ENCODE results near the gene SOX2. TPM values are rescaled to one million over a fixed set of nuclear protein-coding genes. Genes with fewer than 3 reads are reported as not detected.

The SOX2 gene
- 189 to 245 TPM (median 239 TPM) in 3 replicates for total RNA-seq (2021)
- percentile 100 among the genes with signal in this experiment for Bru-seq, nascent RNA
- long read RNA-seq, experiment 1, transcript SOX2-201 (1 exons, 2,513 nt) = major isoform, 74 of 74 reads
- long read RNA-seq, experiment 1, partial matches to known transcripts = 0 of 74 reads
- long read RNA-seq, experiment 1, other reads (novel, unspliced or antisense) = 0 of 74 reads
- long read RNA-seq, experiment 2, transcript SOX2-201 (1 exons, 2,513 nt) = major isoform, 367 of 368 reads
- long read RNA-seq, experiment 2, partial matches to known transcripts = 0 of 368 reads
- long read RNA-seq, experiment 2, other reads (novel, unspliced or antisense) = 1 of 368 reads
- long read RNA-seq, experiment 3, transcript SOX2-201 (1 exons, 2,513 nt) = major isoform, 20 of 20 reads
- long read RNA-seq, experiment 3, partial matches to known transcripts = 0 of 20 reads
- long read RNA-seq, experiment 3, other reads (novel, unspliced or antisense) = 0 of 20 reads

DNA sequence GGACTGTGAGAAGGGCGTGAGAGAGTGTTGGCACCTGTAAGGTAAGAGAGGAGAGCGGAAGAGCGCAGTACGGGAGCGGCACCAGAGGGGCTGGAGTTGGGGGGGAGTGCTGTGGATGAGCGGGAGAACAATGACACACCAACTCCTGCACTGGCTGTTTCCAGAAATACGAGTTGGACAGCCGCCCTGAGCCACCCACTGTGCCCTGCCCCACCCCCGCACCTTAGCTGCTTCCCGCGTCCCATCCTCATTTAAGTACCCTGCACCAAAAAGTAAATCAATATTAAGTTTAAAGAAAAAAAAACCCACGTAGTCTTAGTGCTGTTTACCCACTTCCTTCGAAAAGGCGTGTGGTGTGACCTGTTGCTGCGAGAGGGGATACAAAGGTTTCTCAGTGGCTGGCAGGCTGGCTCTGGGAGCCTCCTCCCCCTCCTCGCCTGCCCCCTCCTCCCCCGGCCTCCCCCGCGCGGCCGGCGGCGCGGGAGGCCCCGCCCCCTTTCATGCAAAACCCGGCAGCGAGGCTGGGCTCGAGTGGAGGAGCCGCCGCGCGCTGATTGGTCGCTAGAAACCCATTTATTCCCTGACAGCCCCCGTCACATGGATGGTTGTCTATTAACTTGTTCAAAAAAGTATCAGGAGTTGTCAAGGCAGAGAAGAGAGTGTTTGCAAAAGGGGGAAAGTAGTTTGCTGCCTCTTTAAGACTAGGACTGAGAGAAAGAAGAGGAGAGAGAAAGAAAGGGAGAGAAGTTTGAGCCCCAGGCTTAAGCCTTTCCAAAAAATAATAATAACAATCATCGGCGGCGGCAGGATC is at the start of gene SOX2:
Gene SOX2 (plus strand): TSS at position 601 of the 811 bp plus-strand sequence. CDS start 436 bp downstream, outside the sequence.
- peak; percentile 88 for DNase-seq (ENCODE audit: low spot score)
- peaks cover 37% of the 10 kb centered on the region for H3K36me3 Mint-ChIP-seq
- peak within 1 kb of the TSS; percentile 98 for H3K27ac Mint-ChIP-seq
- H3K4me1 Mint-ChIP-seq = peaks cover 35% of the 10 kb centered on the region
- ChIA-PET CTCF (interaction anchor here (1.0 to 1.8 kb wide), 2 partner anchors 11 to 183 kb away, joined by 4 to 11 read pairs; no protein-coding TSS in a partner anchor), POLR2A (interaction anchor here (1.0 to 1.7 kb wide), 3 partner anchors 8 to 45 kb away, joined by 3 to 6 read pairs (median 6); no protein-coding TSS in a partner anchor)
- peak; percentile 54 for ATAC-seq
- no peaks in the 10 kb centered on the region for H3K9me3 Mint-ChIP-seq
- no peak within 1 kb of the TSS; the same call in 1 of the 2 replicates for H3K4me3 Mint-ChIP-seq
- peaks cover 4% of the 10 kb centered on the region; the same call in 1 of the 2 replicates for H3K27me3 Mint-ChIP-seq (ENCODE audit: low read depth)
- TF ChIP-seq, protein P1, sequence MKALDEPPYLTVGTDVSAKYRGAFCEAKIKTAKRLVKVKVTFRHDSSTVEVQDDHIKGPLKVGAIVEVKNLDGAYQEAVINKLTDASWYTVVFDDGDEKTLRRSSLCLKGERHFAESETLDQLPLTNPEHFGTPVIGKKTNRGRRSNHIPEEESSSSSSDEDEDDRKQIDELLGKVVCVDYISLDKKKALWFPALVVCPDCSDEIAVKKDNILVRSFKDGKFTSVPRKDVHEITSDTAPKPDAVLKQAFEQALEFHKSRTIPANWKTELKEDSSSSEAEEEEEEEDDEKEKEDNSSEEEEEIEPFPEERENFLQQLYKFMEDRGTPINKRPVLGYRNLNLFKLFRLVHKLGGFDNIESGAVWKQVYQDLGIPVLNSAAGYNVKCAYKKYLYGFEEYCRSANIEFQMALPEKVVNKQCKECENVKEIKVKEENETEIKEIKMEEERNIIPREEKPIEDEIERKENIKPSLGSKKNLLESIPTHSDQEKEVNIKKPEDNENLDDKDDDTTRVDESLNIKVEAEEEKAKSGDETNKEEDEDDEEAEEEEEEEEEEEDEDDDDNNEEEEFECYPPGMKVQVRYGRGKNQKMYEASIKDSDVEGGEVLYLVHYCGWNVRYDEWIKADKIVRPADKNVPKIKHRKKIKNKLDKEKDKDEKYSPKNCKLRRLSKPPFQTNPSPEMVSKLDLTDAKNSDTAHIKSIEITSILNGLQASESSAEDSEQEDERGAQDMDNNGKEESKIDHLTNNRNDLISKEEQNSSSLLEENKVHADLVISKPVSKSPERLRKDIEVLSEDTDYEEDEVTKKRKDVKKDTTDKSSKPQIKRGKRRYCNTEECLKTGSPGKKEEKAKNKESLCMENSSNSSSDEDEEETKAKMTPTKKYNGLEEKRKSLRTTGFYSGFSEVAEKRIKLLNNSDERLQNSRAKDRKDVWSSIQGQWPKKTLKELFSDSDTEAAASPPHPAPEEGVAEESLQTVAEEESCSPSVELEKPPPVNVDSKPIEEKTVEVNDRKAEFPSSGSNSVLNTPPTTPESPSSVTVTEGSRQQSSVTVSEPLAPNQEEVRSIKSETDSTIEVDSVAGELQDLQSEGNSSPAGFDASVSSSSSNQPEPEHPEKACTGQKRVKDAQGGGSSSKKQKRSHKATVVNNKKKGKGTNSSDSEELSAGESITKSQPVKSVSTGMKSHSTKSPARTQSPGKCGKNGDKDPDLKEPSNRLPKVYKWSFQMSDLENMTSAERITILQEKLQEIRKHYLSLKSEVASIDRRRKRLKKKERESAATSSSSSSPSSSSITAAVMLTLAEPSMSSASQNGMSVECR (CRISPR knock-in tag; IDR thresholded peaks at IDR 0.05; ENCODE audit: borderline replicate concordance) = peak; percentile 31; the same call in 1 of the 2 replicates
- TF ChIP-seq NR1H2 (CRISPR knock-in tag; IDR thresholded peaks at IDR 0.05) (no peak), NR3C1 (CRISPR knock-in tag; conservative IDR thresholded peaks at IDR 0.05; ENCODE audit: low read depth) (no peak), ESRRA (CRISPR knock-in tag; IDR thresholded peaks at IDR 0.05; ENCODE audit: borderline replicate concordance) (no peak), OVOL2 (CRISPR knock-in tag; IDR thresholded peaks at IDR 0.05; ENCODE audit: borderline replicate concordance) (no peak), ZNF232 (CRISPR knock-in tag; IDR thresholded peaks at IDR 0.05) (no peak), MYBL2 (CRISPR knock-in tag; IDR thresholded peaks at IDR 0.05) (no peak), SP1 (CRISPR knock-in tag; conservative IDR thresholded peaks at IDR 0.05) (peak; percentile 69), GTF2I (CRISPR knock-in tag; conservative IDR thresholded peaks at IDR 0.05) (no peak), CBFB (CRISPR knock-in tag; IDR thresholded peaks at IDR 0.05; ENCODE audit: low read depth) (no peak), KAT7 (CRISPR knock-in tag; IDR thresholded peaks at IDR 0.05; ENCODE audit: borderline replicate concordance) (no peak)
- TF ChIP-seq, protein P2, sequence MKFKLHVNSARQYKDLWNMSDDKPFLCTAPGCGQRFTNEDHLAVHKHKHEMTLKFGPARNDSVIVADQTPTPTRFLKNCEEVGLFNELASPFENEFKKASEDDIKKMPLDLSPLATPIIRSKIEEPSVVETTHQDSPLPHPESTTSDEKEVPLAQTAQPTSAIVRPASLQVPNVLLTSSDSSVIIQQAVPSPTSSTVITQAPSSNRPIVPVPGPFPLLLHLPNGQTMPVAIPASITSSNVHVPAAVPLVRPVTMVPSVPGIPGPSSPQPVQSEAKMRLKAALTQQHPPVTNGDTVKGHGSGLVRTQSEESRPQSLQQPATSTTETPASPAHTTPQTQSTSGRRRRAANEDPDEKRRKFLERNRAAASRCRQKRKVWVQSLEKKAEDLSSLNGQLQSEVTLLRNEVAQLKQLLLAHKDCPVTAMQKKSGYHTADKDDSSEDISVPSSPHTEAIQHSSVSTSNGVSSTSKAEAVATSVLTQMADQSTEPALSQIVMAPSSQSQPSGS (CRISPR knock-in tag; IDR thresholded peaks at IDR 0.05; ENCODE audit: borderline replicate concordance, low read depth) = no peak
- TF ChIP-seq, protein P3, sequence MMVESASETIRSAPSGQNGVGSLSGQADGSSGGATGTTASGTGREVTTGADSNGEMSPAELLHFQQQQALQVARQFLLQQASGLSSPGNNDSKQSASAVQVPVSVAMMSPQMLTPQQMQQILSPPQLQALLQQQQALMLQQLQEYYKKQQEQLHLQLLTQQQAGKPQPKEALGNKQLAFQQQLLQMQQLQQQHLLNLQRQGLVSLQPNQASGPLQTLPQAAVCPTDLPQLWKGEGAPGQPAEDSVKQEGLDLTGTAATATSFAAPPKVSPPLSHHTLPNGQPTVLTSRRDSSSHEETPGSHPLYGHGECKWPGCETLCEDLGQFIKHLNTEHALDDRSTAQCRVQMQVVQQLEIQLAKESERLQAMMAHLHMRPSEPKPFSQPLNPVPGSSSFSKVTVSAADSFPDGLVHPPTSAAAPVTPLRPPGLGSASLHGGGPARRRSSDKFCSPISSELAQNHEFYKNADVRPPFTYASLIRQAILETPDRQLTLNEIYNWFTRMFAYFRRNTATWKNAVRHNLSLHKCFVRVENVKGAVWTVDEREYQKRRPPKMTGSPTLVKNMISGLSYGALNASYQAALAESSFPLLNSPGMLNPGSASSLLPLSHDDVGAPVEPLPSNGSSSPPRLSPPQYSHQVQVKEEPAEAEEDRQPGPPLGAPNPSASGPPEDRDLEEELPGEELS (CRISPR knock-in tag; IDR thresholded peaks at IDR 0.05) = no peak
- TF ChIP-seq, protein P4, sequence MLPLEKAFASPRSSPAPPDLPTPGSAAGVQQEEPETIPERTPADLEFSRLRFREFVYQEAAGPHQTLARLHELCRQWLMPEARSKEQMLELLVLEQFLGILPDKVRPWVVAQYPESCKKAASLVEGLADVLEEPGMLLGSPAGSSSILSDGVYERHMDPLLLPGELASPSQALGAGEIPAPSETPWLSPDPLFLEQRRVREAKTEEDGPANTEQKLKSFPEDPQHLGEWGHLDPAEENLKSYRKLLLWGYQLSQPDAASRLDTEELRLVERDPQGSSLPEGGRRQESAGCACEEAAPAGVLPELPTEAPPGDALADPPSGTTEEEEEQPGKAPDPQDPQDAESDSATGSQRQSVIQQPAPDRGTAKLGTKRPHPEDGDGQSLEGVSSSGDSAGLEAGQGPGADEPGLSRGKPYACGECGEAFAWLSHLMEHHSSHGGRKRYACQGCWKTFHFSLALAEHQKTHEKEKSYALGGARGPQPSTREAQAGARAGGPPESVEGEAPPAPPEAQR (CRISPR knock-in tag; IDR thresholded peaks at IDR 0.05) = no peak
- TF ChIP-seq, protein P5, sequence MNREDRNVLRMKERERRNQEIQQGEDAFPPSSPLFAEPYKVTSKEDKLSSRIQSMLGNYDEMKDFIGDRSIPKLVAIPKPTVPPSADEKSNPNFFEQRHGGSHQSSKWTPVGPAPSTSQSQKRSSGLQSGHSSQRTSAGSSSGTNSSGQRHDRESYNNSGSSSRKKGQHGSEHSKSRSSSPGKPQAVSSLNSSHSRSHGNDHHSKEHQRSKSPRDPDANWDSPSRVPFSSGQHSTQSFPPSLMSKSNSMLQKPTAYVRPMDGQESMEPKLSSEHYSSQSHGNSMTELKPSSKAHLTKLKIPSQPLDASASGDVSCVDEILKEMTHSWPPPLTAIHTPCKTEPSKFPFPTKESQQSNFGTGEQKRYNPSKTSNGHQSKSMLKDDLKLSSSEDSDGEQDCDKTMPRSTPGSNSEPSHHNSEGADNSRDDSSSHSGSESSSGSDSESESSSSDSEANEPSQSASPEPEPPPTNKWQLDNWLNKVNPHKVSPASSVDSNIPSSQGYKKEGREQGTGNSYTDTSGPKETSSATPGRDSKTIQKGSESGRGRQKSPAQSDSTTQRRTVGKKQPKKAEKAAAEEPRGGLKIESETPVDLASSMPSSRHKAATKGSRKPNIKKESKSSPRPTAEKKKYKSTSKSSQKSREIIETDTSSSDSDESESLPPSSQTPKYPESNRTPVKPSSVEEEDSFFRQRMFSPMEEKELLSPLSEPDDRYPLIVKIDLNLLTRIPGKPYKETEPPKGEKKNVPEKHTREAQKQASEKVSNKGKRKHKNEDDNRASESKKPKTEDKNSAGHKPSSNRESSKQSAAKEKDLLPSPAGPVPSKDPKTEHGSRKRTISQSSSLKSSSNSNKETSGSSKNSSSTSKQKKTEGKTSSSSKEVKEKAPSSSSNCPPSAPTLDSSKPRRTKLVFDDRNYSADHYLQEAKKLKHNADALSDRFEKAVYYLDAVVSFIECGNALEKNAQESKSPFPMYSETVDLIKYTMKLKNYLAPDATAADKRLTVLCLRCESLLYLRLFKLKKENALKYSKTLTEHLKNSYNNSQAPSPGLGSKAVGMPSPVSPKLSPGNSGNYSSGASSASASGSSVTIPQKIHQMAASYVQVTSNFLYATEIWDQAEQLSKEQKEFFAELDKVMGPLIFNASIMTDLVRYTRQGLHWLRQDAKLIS (CRISPR knock-in tag; IDR thresholded peaks at IDR 0.05; ENCODE audit: borderline replicate concordance) = no peak
- TF ChIP-seq, protein P6, sequence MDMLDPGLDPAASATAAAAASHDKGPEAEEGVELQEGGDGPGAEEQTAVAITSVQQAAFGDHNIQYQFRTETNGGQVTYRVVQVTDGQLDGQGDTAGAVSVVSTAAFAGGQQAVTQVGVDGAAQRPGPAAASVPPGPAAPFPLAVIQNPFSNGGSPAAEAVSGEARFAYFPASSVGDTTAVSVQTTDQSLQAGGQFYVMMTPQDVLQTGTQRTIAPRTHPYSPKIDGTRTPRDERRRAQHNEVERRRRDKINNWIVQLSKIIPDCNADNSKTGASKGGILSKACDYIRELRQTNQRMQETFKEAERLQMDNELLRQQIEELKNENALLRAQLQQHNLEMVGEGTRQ (CRISPR knock-in tag; IDR thresholded peaks at IDR 0.05) = peak; percentile 45
- TF ChIP-seq, protein P7, sequence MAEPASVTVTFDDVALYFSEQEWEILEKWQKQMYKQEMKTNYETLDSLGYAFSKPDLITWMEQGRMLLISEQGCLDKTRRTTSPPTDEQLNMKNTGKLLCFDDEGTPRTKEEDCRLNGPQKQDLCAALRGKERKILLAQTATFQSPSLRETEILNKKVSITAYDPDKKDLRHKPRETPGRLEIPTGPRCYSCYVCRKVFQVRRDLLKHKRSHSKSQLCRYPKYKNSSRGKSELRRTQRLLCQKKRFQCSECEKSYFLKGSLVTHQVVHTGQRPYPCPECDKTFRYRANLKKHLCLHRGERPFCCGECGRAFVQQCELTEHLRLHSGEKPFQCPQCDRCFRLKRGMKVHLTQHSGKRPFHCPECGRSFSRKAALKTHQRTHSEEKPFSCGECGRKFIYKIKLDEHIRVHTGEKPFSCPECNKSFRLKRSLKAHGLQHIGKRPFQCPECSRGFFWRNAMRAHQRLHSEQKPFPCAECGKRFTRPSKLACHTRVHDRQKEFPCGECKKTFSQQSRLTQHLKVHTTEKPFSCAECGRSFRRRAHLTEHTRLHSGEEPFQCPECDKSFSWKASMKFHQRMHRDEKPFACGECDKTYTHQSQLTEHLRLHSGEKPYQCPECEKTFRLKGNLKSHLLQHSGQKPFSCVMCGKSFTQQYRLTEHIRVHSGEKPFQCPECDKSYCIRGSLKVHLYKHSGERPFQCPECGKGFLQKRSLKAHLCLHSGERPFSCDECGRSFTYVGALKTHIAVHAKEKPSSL (CRISPR knock-in tag; conservative IDR thresholded peaks at IDR 0.05) = no peak

Measured in WTC11 (cell line).